ENCODE measurements around the gene INSIG1. TPM values are rescaled to one million over a fixed set of nuclear protein-coding genes. Genes with fewer than 3 reads are reported as not detected.

Gene INSIG1
- total RNA-seq, 1 donor from 2014 or later: 55.7 TPM

GRCh38 chr7:155344618-155345433, 47.1 kb downstream of the INSIG1 start:
- H3K4me3 Mint-ChIP-seq (ENCODE audit: unreplicated experiment): peak overlapping the region; percentile 61
- no peak overlapping the region for H3K27ac ChIP-seq (ENCODE audit: low read depth, low read length)
- DNase-seq (ENCODE audit: low read depth): peak; percentile 40
- peaks cover 3% of the 10 kb centered on the region for H3K4me1 Mint-ChIP-seq (ENCODE audit: low read depth, unreplicated experiment)
- H4K20me1 ChIP-seq (ENCODE audit: insufficient read depth, low read length): no peaks in the 10 kb centered on the region
- no peak overlapping the region for H3K4me3 ChIP-seq (ENCODE audit: insufficient read depth, low read depth, low read length)
- H3K79me2 ChIP-seq (ENCODE audit: insufficient read depth, low read length): no peaks in the 10 kb centered on the region
- H3K36me3 ChIP-seq (ENCODE audit: insufficient read depth, low read length): no peaks in the 10 kb centered on the region
- H3K9ac ChIP-seq (ENCODE audit: low read length): peak overlapping the region; percentile 51
- no peak overlapping the region for H3K27ac Mint-ChIP-seq (ENCODE audit: unreplicated experiment)
- H3K36me3 Mint-ChIP-seq (ENCODE audit: low read depth, unreplicated experiment): no peaks in the 10 kb centered on the region
- H3K9me3 Mint-ChIP-seq (ENCODE audit: unreplicated experiment): peaks cover 6% of the 10 kb centered on the region
- peak overlapping the region; percentile 80 for H2AFZ ChIP-seq (ENCODE audit: low read depth, low read length)
- H3K4me2 ChIP-seq (ENCODE audit: low read length): peak overlapping the region; percentile 86
- peaks cover 2% of the 10 kb centered on the region for H3K27me3 ChIP-seq (ENCODE audit: insufficient read depth, low read length)
- FAIRE-seq: no peak
- peaks cover 27% of the 10 kb centered on the region for H3K27me3 Mint-ChIP-seq (ENCODE audit: low read depth, unreplicated experiment)
- H3K4me1 ChIP-seq (ENCODE audit: insufficient read depth, low read length): no peaks in the 10 kb centered on the region
- TF ChIP-seq EZH2 (IDR thresholded peaks at IDR 0.05; ENCODE audit: insufficient read depth, low read length) (no peak), CTCF (IDR thresholded peaks at IDR 0.05; ENCODE audit: insufficient read depth, low read depth, low read length) (peak; percentile 49)
- H3K9me3 ChIP-seq (ENCODE audit: insufficient read depth, low read depth, low read length): no peaks in the 10 kb centered on the region

- Mint-ChIP-seq H3K27me3 (ENCODE audit: low read depth, unreplicated experiment) (peaks cover 26% of the 10 kb centered on the region), H3K36me3 (ENCODE audit: low read depth, unreplicated experiment) (no peaks in the 10 kb centered on the region), H3K9me3 (ENCODE audit: unreplicated experiment) (peaks cover 6% of the 10 kb centered on the region), H3K4me3 (ENCODE audit: unreplicated experiment) (peak overlapping the region; percentile 61), H3K4me1 (ENCODE audit: low read depth, unreplicated experiment) (peaks cover 3% of the 10 kb centered on the region), H3K27ac (ENCODE audit: unreplicated experiment) (no peak overlapping the region)
- DNase-seq (ENCODE audit: low read depth): no peak
- Histone ChIP-seq H3K27ac (ENCODE audit: low read depth, low read length) (no peak overlapping the region), H3K79me2 (ENCODE audit: insufficient read depth, low read length) (no peaks in the 10 kb centered on the region), H3K4me3 (ENCODE audit: insufficient read depth, low read depth, low read length) (no peak overlapping the region), H3K9ac (ENCODE audit: low read length) (no peak overlapping the region), H3K4me1 (ENCODE audit: insufficient read depth, low read length) (no peaks in the 10 kb centered on the region), H3K9me3 (ENCODE audit: insufficient read depth, low read depth, low read length) (no peaks in the 10 kb centered on the region), H4K20me1 (ENCODE audit: insufficient read depth, low read length) (no peaks in the 10 kb centered on the region), H3K27me3 (ENCODE audit: insufficient read depth, low read length) (peaks cover 2% of the 10 kb centered on the region), H2AFZ (ENCODE audit: low read depth, low read length) (no peak overlapping the region), H3K36me3 (ENCODE audit: insufficient read depth, low read length) (no peaks in the 10 kb centered on the region), H3K4me2 (ENCODE audit: low read length) (peak overlapping the region; percentile 86)
- TF ChIP-seq CTCF (IDR thresholded peaks at IDR 0.05; ENCODE audit: insufficient read depth, low read depth, low read length) (no peak), EZH2 (IDR thresholded peaks at IDR 0.05; ENCODE audit: insufficient read depth, low read length) (no peak)
- FAIRE-seq: no peak
Measured at GRCh38 chr7:155345490-155345889, 47.8 kb downstream of the INSIG1 start.

- no peak overlapping the region for H3K4me2 ChIP-seq (ENCODE audit: low read length)
- no peak overlapping the region for H3K9ac ChIP-seq (ENCODE audit: low read length)
- Mint-ChIP-seq H3K36me3 (ENCODE audit: low read depth, unreplicated experiment) (no peaks in the 10 kb centered on the region), H3K9me3 (ENCODE audit: unreplicated experiment) (peaks cover 6% of the 10 kb centered on the region), H3K4me3 (ENCODE audit: unreplicated experiment) (no peak overlapping the region), H3K4me1 (ENCODE audit: low read depth, unreplicated experiment) (peaks cover 3% of the 10 kb centered on the region), H3K27me3 (ENCODE audit: low read depth, unreplicated experiment) (peaks cover 28% of the 10 kb centered on the region), H3K27ac (ENCODE audit: unreplicated experiment) (no peak overlapping the region)
- no peaks in the 10 kb centered on the region for H3K9me3 ChIP-seq (ENCODE audit: insufficient read depth, low read depth, low read length)
- H3K36me3 ChIP-seq (ENCODE audit: insufficient read depth, low read length): no peaks in the 10 kb centered on the region
- FAIRE-seq (no peak), DNase-seq (ENCODE audit: low read depth) (no peak)
- TF ChIP-seq CTCF (IDR thresholded peaks at IDR 0.05; ENCODE audit: insufficient read depth, low read depth, low read length) (no peak), EZH2 (IDR thresholded peaks at IDR 0.05; ENCODE audit: insufficient read depth, low read length) (no peak)
- H3K79me2 ChIP-seq (ENCODE audit: insufficient read depth, low read length): no peaks in the 10 kb centered on the region
- H2AFZ ChIP-seq (ENCODE audit: low read depth, low read length): no peak overlapping the region
- H3K27ac ChIP-seq (ENCODE audit: low read depth, low read length): no peak overlapping the region
- H3K4me1 ChIP-seq (ENCODE audit: insufficient read depth, low read length): no peaks in the 10 kb centered on the region
- peaks cover 2% of the 10 kb centered on the region for H3K27me3 ChIP-seq (ENCODE audit: insufficient read depth, low read length)
- H3K4me3 ChIP-seq (ENCODE audit: insufficient read depth, low read depth, low read length): no peak overlapping the region
- H4K20me1 ChIP-seq (ENCODE audit: insufficient read depth, low read length): no peaks in the 10 kb centered on the region
Measured at GRCh38 chr7:155346285-155346684, 48.6 kb downstream of the INSIG1 start.

Measured in astrocyte (in vitro differentiated cells and primary cell).